ENCODE measurements around the gene NQO2. TPM values are rescaled to one million over a fixed set of nuclear protein-coding genes. Genes with fewer than 3 reads are reported as not detected.

The NQO2 gene
- total and polyA plus RNA-seq, 10 of the 15 experiments (the other 5 are each of a cell fraction or from before 2014, with no cell fraction given), result 0.55 to 2.6 (median 0.80) TPM

- POLR2A ChIA-PET, result no interaction called here
- Histone ChIP-seq H3K9me3 (replicated peaks; ENCODE audit: control insufficient read depth, insufficient read depth, low read length) (no peaks in the 10 kb centered on the region; the same call in 2 of the 3 replicates), H2AFZ (ENCODE audit: control insufficient read depth, low read depth, low read length) (no peak overlapping the region), H3K9ac (ENCODE audit: control insufficient read depth, insufficient read depth, low read length) (no peak overlapping the region), H3K4me2 (ENCODE audit: control insufficient read depth, insufficient read depth) (no peak overlapping the region), H3K27me3 (replicated peaks in 1 of 2; ENCODE audit: control insufficient read depth in 2 of 2, insufficient read depth in 2 of 2, low read length in 1 of 2) (no peaks in the 10 kb centered on the region), H3K4me3 (no peak overlapping the region), H4K20me1 (ENCODE audit: control insufficient read depth, insufficient read depth) (no peaks in the 10 kb centered on the region), H3K79me2 (ENCODE audit: control insufficient read depth, insufficient read depth, low read length) (no peaks in the 10 kb centered on the region), H3K36me3 (ENCODE audit: control insufficient read depth in 2 of 2, insufficient read depth in 2 of 2, low read length in 1 of 2) (no peaks in the 10 kb centered on the region), H3K4me1 (ENCODE audit: control insufficient read depth, insufficient read depth, low read length) (peaks cover 12% of the 10 kb centered on the region), H3K27ac (ENCODE audit: control insufficient read depth, insufficient read depth) (no peak overlapping the region)
- no peak for TF ChIP-seq POU2F2 (IDR thresholded peaks at IDR 0.05; ENCODE audit: borderline replicate concordance, low read depth, low read length)
- no peak for TF ChIP-seq TCF7 (IDR thresholded peaks at IDR 0.05; ENCODE audit: borderline replicate concordance)
- no peak for TF ChIP-seq NR2C2 (IDR thresholded peaks at IDR 0.05; ENCODE audit: borderline replicate concordance, control insufficient read depth, insufficient read length, low read depth)
- no peak for TF ChIP-seq ZBTB4 (CRISPR knock-in tag; IDR thresholded peaks at IDR 0.05)
- no peak for TF ChIP-seq RAD51 (IDR thresholded peaks at IDR 0.05)
- TF ChIP-seq NFYA (IDR thresholded peaks at IDR 0.05; ENCODE audit: borderline replicate concordance, low read depth, low read length), result no peak
- TF ChIP-seq ATF3 (IDR thresholded peaks at IDR 0.05; ENCODE audit: borderline replicate concordance, extremely low read depth, low read depth, low read length), result no peak
- TF ChIP-seq BACH1 (IDR thresholded peaks at IDR 0.05; ENCODE audit: borderline replicate concordance), result no peak
- no peak for TF ChIP-seq CHD4 (IDR thresholded peaks at IDR 0.05)
- no peak for TF ChIP-seq SUPT20H (IDR thresholded peaks at IDR 0.05; ENCODE audit: borderline replicate concordance, control insufficient read depth, low read depth, low read length)
- TF ChIP-seq CUX1 (IDR thresholded peaks at IDR 0.05; ENCODE audit: insufficient replicate concordance, low read depth, low read length), result no peak
- TF ChIP-seq ZNF274 (IDR thresholded peaks at IDR 0.05; ENCODE audit: insufficient read depth, insufficient read length), result no peak
- TF ChIP-seq MAX (IDR thresholded peaks at IDR 0.05; ENCODE audit: low read depth, low read length), result no peak
- TF ChIP-seq GATAD2B (conservative IDR thresholded peaks at IDR 0.05; ENCODE audit: low read depth), result no peak
- CTCF ChIA-PET, result interaction anchor here (1.4 to 1.5 kb wide), 2 partner anchors 22 to 269 kb away, joined by 3 to 4 read pairs; partner anchors contain the start of gene MYLK4
- SMC1A ChIA-PET (ENCODE audit: uncharacterized antibody, unreplicated experiment), result interaction anchor here (1.1 kb wide), 1 partner anchor 9 kb away, joined by 3 read pairs; no protein-coding TSS in a partner anchor
- ATAC-seq (no peak), DNase-seq (ENCODE audit: low read depth, low spot score) (no peak), FAIRE-seq (no peak)
- RAD21 ChIA-PET (ENCODE audit: unreplicated experiment), result no interaction called here
- in situ Hi-C loops (cut with MboI) (no loop called here), intact Hi-C loops (cut with micrococcal nuclease; ENCODE audit: unreplicated experiment) (no loop called here)
- WGBS (ENCODE audit: insufficient coverage, insufficient replicate concordance, low lambda C conversion rate, missing lambda C conversion rate), result 91% methylated on average over 1 of the region's 1 CpG
- no TSS peak for BruUV-seq (replicated peaks)
These were observed 19.4 kb downstream of the NQO2 start for GRCh38 chr6:3019065-3019464.
